HG02884 (cell line): ENCODE results near the gene ATG9A.

Source experiments
- ATAC-seq: cut with Tn5 transposase; IDR thresholded peaks from one replicate; pipeline ENCODE4 v1.9.1; 2021; ENCODE audit warnings: mild to moderate bottlenecking, moderate library complexity; ENCODE audit not compliant: unreplicated experiment

ATG9A gene

GRCh38 chr2:219223831-219224610 lies 5.4 kb downstream of the ATG9A start:
- no peak for ATAC-seq

DNA sequence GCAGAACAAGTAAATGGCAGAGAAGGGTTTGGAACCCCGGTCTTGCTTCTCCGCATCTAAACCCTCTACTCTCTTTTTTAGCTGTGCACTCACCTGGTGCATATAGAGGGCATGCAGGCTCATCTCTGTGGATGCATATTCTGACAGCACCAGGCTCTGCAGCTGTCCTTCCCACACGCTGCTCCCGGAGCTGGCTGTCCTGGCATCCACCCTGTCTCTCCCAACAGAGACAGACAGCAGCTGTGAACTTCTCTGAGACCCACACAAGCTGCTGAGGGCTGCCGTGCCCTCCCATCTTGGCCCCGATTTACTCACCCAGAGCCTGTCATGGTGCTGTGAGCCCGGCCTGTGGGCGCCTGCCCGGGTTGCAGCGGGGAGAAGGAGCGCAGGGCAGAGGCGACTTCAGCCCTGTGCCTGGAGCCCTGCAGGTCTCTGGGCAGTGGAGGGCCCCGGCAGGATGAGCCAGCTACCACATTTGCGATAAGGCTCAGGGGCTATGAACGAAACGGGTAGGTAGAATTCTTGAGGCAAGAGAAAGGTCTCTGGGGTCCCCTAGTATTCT lies 7.4 kb downstream of the ATG9A start:
- ATAC-seq: no peak

DNA sequence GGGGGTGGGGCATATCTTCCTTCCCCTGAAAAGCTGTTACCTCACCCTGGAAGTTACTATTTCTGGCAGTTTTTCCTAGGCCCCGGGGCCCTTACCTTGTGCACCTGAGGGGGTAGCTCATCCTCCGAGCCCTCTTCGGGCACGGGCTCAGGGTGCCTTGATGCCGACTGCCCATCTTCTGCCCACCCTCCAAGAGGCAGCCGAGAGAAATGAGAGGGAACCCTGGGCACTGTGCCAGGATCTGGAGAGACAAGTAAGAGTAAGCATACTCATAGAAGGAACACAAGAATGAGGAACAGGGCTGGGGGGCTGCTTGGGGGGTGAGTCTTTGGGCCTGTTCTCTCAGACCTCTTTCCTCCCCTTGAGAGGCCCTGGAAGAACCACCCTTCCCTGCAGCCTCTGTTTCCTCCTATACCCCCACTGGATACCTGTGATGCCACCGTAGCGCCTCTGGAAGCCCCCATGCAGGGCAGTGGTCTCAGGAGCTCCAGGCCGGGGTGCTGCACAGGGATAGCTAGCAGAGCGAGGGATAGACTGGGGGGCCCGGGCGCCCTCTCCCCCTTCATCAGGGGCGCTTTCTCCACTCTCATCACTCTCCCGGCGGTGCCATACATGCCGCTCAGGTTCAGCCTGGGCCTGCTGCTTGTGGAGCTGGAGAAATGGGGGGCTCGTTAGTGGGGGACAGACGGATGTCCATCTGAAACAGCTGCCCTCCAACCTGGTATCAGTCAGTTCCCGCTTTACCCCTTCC lies 8.6 kb downstream of the ATG9A start:
- no peak for ATAC-seq

DNA sequence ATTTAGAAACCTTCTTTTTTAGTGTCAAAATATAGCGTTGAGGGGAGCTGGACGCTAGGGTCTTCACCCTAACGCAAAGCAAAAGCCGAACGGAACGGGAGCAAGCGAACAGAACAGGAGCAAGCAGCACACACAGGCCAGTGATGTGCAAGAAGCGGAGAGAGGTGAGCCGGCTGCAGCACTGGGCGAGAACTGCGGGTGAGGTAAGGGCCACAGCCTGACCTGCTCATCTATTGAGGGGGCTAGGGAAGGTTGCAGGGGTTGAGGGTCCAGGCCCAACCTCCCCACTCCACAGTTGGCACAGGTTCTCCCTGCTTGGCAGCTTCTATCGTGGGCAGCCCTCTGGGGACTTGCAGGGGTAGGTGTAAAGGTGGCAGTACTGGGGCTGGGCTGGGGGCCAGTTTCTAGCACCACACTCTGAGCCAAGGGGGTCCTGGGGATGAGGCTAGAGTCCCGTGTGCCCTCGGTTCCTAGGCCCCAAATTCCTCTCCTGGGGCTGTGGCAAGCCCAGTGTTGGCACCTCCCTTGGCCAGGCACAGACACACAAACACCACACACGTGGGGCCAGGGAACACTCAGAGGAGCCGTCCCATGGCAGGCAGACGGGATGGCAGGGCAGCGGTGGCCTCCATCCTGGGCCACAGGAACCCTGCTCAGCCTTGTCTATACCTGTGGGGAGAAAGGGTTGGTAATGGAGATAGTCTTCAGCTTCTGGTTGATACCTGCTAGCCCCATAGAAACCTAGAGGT lies 9.5 kb downstream of the ATG9A start:
- no peak for ATAC-seq

- peak; percentile 80 for ATAC-seq
Measured at GRCh38 chr2:219218732-219219701, 10.4 kb downstream of the ATG9A start, which contains the start of gene ABCB6. ABCB6 (minus strand) TSS chr2:219218958; CDS start chr2:219218673, 285 bp downstream.

GRCh38 chr2:219218217-219218731 lies 11.2 kb downstream of the ATG9A start:
- ATAC-seq: peak; percentile 9

- no peak for ATAC-seq
Measured at GRCh38 chr2:219216535-219216915, 12.9 kb downstream of the ATG9A start.

GRCh38 chr2:219215871-219216534 lies 13.4 kb downstream of the ATG9A start:
- ATAC-seq: no peak

GRCh38 chr2:219214786-219215185 lies 14.7 kb downstream of the ATG9A start:
- no peak for ATAC-seq

DNA sequence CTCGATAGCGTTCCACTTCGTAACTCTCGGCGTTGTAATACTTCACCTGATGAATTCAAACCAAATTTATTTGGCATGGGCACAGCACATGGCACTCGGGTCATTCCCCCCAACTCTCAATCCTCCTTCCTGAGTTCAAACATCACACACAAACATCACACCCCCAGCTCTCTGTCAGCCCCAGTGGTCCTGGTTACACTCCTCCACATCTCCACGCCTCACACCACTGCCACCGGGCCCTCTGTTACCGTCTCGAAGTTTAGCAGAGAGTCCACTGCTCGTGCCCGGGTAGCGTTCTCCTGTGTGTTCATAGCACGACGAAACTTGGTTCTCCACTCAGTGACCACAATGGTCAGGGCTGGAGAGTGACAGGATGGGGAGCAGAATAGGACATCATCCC lies 15.3 kb downstream of the ATG9A start:
- no peak for ATAC-seq

DNA sequence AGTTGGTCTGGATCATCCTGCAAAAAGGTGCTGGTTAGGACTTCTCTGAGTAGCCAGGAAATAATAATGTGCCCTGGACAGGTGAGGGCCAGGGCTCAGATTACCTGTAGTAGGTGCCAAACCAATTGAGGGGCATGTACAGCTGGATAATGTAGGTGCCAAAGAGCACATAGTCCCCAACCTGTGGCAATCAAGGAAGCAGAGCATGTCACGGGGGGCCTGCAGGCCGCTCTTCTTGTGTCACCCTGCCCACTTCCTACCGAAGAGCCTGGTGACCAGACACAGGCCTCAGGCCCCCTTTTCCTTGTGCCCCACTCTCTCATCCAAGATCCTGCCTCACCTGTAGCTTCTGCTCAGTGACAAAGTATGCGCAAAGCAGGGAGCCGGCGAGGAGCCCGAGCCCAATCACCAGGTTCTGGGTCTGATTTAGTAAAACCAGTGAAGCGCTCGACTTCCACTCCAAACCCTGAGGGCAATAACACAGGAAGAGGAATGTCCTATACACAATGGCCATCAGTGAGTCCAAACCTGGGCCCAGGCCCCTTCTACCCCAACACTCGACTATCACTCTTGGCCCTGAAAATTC lies 15.9 kb downstream of the ATG9A start:
- ATAC-seq: no peak

GRCh38 chr2:219213026-219213415 lies 16.4 kb downstream of the ATG9A start:
- ATAC-seq: no peak

GRCh38 chr2:219210886-219211362 lies 18.5 kb downstream of the ATG9A start:
- ATAC-seq: no peak

- ATAC-seq: no peak
Measured at GRCh38 chr2:219210196-219210885, 19.1 kb downstream of the ATG9A start.

GRCh38 chr2:219209236-219210195 lies 19.9 kb downstream of the ATG9A start:
- ATAC-seq: no peak

DNA sequence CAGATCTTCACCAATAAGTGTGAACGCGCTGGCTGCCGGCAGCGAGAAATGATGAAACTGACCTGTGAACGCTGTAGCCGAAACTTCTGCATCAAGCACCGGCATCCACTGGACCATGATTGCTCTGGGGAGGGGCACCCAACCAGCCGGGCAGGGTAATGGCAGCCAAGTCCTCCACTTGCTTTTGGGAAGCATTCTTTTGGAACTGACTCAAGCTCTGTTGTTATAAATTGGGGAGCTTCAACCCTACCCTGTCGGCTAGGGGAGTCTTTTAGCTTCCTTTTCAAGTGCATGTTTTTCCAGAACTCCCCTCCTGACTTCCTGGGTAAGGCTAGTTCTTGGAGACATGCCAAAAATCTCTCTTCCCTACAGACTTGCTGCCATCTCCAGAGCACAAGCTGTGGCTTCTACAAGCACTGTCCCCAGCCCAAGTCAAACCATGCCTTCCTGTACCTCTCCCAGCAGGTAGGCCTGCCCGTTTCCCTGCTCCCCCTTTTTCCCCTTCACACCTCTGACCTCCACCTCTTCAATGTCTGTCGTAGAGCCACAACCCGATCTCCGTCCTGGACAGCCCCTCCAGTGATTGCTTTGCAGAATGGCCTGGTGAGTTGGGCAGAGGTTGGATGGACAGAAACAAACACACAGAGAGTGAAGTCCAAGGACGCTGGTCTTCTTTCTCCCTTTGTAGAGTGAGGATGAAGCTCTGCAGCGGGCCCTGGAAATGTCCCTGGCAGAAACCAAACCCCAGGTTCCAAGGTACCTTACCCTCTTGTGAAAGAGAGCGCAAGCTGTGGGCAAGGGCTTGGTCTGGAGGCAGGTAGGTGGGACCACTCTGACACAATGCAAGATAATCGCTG lies 21.3 kb downstream of the ATG9A start:
- no peak for ATAC-seq
